GM19395 (cell line): ENCODE results near the gene STK32A.
"Not testable (repeated sequence)": the region's sequence is repeated elsewhere in the genome, so short reads cannot be mapped to it uniquely, and the experiment has no call there.

Experiments
- ATAC-seq: cut with Tn5 transposase; IDR thresholded peaks from one replicate; pipeline ENCODE4 v1.9.1; 2021; ENCODE audit warnings: mild to moderate bottlenecking, moderate library complexity; ENCODE audit not compliant: unreplicated experiment

Gene STK32A

DNA sequence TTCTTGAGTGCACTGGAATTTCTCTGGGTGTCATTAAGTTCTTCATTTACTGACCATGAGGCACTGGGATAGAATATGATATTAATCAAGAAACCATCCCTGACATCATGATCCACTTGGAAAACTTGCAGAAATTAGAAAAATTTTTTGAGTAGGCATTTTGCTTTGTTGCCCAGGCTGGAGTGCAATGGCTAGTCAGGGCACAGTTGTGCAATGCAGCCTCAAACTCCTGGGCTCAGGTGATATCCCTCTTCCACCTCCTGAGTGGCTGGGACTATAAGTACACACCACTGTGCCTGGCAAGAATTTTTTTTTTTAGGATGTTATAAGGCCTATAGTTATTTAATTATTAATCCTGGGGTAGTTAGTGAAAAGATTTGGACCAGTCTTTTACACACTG lies 106.5 kb downstream of the STK32A start:
- ATAC-seq, result no peak

DNA sequence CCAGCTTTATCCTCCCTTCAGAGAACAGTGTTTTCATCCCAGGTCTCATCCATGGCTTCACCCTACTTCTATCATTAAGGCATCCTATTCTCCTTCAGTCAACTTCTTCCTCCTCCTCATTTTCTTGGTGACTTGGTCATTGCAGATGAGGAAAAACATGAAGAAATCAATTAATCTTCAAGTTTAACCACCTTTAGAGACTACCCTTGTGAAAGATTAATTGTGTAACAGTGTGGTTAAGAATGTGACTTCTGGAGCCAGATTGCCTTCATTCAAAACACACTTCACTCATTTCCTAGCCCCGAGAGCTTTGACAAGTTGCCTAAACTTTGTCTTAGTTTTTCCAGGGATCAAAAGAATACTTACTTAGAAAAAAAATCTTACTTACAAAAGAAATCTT lies 110.0 kb downstream of the STK32A start:
- no peak for ATAC-seq

DNA sequence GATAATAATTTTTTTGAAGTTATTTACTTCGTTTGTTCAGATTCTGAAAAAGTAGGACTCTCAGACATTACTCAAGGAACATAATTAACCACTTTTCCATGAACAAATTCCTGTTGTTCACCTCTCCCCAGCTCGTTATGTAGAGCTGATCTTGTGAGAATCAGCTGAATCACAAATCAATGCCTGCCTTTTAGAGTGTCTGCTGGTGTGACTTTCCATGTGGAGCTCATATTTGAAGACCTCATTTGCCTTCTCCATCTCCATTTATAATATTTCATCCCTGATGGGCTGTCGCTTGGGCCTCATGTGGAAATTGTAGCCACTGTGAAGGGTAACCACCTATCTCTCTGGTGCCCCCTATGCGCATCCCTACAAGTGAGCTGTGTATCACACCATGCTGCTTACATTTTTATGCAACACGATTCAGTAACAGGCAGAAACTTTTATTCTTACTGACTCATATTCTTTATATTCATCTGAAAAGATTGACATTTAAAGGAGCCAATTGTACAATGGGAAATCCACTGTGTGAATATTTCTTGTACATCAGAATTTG lies 111.3 kb downstream of the STK32A start:
- ATAC-seq, result no peak

- no peak for ATAC-seq
Measured at GRCh38 chr5:147348046-147348445, 113.2 kb downstream of the STK32A start.

DNA sequence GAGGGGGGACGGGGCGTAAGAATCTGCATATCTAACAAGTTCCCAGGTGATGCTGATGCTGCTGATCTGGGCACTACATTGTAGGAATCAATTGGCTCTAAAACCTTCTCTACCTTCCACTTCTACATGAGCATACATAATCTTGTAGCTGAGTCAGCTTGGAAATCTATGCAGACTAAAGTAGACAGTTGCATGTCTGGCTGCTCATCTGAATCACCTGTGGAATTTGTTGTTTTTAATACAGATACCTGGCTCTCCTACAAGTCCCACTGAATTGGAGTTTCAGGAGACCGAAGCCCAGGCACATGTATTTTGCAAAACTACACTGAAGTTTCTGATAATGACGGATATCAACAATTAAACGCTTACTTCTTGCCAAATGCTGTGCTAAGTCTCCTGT lies 113.6 kb downstream of the STK32A start:
- no peak for ATAC-seq

- no peak for ATAC-seq
Measured at GRCh38 chr5:147349241-147349640, 114.4 kb downstream of the STK32A start.

DNA sequence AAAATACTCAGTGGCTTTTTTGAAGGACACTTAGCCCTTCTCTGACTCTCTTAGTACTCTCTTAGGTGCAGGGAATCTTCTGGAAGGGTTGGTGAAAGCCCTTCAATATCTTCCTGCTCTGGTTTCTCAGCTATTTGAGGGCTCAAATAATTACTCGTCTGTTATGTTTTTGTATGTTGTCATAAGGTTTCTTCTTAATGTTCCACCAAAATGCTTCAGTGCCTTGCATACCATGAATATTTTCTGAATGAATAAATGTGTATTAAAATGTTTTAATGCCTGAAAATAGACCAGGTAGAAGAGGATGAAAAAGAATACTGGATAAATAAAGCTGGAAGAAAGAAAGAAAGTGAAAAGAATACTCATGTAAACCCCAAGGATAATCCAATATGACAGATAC lies 124.3 kb downstream of the STK32A start:
- ATAC-seq, result no peak

DNA sequence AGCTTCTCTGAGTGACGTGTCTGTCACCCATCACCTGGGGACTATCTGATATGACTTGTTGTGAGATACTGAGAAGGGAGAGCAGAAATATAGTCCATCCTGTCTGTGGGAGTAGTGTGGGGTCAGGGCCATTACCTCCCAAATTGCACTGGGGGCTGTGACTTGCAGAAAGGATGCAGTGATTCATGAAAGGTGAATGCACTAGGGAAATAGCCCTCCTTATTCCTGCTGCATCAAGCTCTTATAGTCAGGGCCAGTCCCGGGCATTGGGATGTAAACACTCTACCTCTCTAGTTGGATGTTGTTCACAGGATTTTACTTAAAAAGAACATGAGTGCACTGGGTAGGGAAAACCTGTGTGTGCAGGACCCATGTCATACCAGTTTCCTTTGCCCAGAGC lies 124.8 kb downstream of the STK32A start:
- no peak for ATAC-seq

DNA sequence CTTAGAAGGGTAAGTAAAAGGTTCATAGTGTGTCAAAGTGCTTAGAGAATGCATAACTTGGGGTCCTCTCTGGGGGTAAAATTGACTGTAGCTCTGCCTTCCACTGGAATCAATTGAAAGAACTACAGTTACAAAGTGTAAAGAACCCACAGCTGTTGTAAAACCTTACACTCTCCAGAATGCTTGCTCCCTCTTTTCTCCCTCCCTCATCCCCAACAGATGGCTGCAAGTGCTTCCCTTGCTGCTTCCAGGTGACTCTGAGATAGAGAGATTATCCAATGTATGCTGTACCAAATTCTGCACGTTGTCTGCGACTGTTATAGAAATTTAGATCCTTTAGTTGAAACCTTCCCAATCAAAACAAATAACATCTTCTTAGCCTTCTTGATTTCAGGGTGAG lies 126.0 kb downstream of the STK32A start:
- no peak for ATAC-seq

DNA sequence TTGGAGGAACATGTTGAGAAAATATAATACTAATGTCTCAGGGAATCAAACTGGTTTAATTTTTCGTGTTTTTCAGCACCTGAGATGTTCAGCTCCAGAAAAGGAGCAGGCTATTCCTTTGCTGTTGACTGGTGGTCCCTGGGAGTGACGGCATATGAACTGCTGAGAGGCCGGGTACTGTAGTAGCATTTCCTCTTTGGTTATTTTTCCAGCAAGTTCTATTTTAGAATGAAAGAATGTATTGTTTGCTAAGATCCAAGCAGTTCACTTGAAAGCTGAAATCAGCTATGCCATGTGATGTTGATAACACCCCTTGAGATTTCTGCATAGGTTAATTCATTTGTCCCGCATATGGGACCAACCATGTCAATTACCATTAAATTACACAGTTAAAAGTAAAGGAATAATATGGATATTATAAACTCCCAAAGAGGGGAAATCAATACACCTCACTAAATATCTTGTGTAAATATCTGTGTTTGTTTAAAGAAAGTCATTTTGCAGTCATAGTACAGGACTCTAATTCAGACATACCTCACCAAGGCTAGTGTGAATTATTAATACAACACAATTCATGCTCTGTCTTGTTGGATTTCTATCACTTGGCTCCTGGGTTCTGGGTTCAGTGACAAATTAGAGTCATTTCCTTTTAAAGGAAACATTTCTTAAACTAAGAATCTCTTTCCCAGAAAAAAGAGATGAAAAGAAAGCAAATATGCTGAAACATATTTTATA lies 126.8 kb downstream of the STK32A start:
- no peak for ATAC-seq

DNA sequence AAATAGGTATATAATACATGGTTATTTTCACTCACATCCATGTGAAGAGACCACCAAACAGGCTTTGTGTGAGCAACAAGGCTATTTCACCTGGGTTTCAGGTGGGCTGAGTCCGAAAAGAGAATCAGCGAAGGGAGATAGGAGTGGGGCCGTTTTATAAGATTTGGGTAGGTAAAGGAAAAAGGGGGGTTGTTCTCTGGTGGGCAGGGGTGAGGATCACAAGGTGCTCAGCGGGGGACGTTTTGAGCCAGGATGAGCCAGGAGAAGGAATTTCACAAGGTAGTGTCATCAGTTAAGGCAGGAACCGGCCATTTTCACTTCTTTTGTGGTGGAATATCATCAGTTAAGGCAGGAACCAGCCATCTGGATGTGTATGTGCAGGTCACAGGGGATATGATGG lies 132.6 kb downstream of the STK32A start:
- ATAC-seq, result not testable (repeated sequence)

DNA sequence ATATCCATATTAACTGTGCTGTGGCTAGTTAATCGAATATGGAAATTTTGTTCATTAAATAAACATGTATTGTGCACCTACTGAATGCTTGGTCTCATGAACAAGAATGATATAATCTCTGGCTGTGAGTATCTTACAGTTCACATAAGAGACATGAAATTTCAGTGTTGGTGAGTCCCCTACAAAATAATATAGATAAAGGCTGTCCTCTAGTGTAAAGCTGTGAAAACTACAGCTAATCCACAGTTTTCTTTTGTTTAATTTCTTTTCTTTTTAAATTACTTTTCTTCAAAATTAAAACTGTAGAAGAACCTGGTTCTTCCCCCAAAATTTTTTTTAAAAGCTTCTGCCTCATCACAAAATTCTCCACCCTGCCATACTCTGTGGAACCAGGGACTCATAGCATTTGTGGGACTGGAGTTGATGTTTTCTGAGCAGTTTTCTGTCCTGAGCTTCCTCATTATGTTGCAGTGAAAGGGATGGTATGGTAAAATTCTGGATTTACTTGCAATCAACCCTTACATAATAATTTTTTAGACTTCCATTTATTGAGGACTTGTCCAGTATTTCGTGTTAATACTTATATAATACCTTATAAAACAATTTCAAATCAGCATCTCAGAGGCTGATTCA lies 135.0 kb downstream of the STK32A start:
- no peak for ATAC-seq

DNA sequence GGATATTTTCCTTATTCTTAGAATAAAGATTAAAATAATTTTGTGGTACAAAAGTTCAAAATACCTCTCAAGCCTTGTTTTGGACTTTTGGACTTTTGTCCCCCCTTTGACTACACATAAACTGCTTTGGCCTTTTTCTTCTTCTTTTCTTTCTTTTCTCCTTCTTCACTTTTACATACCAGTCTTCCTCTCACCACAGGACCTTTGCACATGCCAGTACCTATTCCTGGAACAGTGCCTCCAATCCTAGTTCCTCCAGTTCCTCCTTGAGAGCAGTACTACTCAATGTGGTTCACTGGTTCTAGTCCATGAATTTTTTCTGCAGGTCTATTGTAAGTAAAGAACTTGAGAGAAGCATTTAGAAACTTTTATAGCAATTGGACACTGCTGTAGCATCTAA lies 136.5 kb downstream of the STK32A start:
- ATAC-seq, result no peak

DNA sequence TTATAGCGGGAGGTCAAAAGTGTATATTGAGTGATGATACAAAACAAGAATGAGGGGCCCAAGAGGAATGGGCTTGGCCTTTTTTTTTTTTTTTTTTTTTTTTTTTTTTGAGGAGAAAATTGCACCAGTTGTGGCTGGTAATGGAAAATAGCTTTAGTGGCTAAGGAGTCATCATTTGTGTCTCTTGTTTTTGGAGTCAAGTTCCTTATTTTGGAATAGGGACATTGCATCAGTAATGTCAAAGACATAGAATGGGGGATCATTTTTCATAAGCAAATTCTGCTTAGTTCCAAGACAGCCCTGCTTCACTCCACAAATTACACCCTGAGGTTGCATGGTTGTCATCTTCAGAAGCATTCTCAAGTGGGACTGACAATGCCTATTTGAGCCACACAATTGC lies 137.4 kb downstream of the STK32A start:
- no peak for ATAC-seq

DNA sequence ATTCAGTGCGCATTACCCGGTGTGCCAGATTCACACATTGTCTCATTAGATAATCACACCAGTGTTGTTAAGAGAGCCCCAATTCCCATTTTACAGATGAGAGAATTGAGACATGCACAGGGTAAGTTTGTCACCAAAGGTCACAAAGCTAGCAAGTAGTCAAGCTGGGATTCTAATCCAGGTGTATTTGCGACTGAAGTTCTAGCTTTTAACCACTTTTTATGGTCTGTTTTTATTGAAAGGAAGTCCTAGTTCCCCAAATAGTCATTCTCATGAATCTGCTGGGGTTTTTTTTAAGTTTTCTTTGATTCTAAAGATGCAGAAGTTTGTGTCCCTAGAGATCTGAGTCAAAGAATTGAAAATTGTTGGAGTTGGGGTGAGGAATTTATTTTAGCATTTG lies 138.5 kb downstream of the STK32A start:
- no peak for ATAC-seq

GRCh38 chr5:147375151-147375550 lies 140.3 kb downstream of the STK32A start:
- no peak for ATAC-seq

DNA sequence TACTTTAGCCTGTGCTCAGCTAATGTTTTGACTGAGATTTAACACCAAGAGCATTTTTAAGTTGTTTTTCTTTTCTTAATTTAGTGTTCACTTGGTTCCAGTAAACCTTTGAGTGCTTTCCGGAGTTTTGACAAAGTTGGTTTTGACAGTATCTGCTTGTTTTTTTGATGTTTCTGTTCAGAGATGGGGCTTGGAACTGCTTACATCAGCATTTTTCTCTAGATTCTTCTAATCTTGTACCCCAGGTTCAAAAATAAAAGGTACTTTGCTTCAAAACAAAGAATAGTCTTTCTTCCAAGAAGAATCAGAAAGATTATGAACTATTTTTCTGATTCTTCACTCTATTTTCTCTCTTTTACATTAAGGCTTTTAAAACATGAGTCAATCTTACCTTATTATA lies 142.9 kb downstream of the STK32A start:
- ATAC-seq, result no peak

- no peak for ATAC-seq
Measured at GRCh38 chr5:147381555-147381954, 146.7 kb downstream of the STK32A start.

DNA sequence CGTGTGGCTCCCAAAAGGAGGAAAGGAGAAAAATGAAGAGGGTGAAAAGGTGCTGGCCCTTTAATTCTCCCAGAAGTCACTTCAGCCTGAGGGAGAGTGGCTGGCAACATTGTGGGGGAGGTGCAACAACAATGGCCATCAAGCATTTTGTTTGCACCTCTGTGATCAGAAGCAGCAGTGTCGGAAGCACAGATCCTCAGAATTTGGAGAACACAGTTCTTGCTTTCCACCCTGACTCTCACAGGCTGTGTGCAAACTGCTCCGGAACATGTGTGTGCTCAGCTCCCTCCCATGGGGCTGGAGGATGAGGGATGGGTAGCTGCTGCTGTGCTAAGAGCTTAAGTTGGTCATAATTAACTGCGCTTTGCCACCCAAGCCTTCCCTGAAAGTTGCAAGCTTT lies 147.9 kb downstream of the STK32A start:
- no peak for ATAC-seq

GRCh38 chr5:147384346-147385193 lies 149.7 kb downstream of the STK32A start:
- ATAC-seq, result no peak

DNA sequence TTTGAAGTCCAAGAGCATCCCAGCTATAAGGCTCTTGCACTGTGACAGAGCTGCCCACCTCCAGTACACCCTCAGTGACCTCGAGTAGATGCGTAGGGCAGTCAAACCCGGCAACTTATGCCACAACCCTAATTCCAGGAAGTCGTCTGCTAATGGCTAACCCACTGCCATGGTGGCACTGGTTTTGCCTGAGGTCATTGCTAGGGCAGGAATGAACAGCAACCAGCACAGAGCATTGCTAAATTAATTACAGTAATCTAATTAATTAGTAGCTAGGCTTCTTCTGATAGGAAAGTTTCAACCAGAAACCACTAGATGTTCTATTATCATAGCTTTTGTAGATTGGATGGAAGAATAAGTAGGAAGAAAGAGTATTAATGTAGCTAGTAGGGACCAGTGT lies 152.3 kb downstream of the STK32A start:
- no peak for ATAC-seq
